Keratinocyte (primary cell): ENCODE measurements around the gene GSTO2. TPM values are rescaled to one million over a fixed set of nuclear protein-coding genes. Genes with fewer than 3 reads are reported as not detected.

Experiments
- DNase-seq: peaks from one replicate; pipeline ENCODE4 v3.0.0-alpha.2; 2011; ENCODE audit warnings: low read depth, missing footprints, low spot score
- FAIRE-seq: peaks from 2 replicates; lab custom pipeline; 2011; peaks lifted over from hg19 to GRCh38; lab: Jason Lieb, UNC
- H2AFZ ChIP-seq: 2 replicates; pipeline ENCODE4 v1.6.0; 2012; ENCODE audit warnings: low read length, control low read depth, inconsistent platforms; ENCODE audit not compliant: control insufficient read depth
- H3K27ac ChIP-seq: 2 replicates; pipeline ENCODE4 v1.5.1; 2011; ENCODE audit warnings: low read length; ENCODE audit not compliant: control insufficient read depth, insufficient read depth
- H3K27me3 ChIP-seq: 3 replicates; pipeline ENCODE4 v1.6.0; 2011; ENCODE audit warnings: low read length; ENCODE audit not compliant: control insufficient read depth, insufficient read depth; ENCODE audit errors: extremely low read depth
- H3K36me3 ChIP-seq, 2 experiments: 2 replicates in 1 of 2; 3 replicates in 1 of 2; pipeline ENCODE4 v1.5.1; 2011; ENCODE audit warnings: low read length in 2 of 2, mild to moderate bottlenecking in 1 of 2; ENCODE audit not compliant: control insufficient read depth in 2 of 2, insufficient read depth in 2 of 2; ENCODE audit errors: extremely low read depth in 1 of 2
- H3K4me1 ChIP-seq: 3 replicates; pipeline ENCODE4 v1.5.1; 2011; ENCODE audit warnings: low read length; ENCODE audit not compliant: control insufficient read depth, insufficient read depth; ENCODE audit errors: extremely low read depth
- H3K4me2 ChIP-seq: 3 replicates; pipeline ENCODE4 v1.6.0; 2011; ENCODE audit warnings: low read depth, low read length; ENCODE audit not compliant: control insufficient read depth, insufficient read depth; ENCODE audit errors: extremely low read depth
- H3K4me3 ChIP-seq, 3 experiments: fragments of 200-600 bp in 1 of 3; sonication (generic) in 1 of 3; 2 replicates in 2 of 3; 3 replicates in 1 of 3; pipeline ENCODE4 v1.5.1; 2011 to 2016; ENCODE audit warnings: low read length in 3 of 3, mild to moderate bottlenecking in 3 of 3, control low read depth in 2 of 3, inconsistent platforms in 1 of 3, low read depth in 1 of 3, mixed read lengths in 1 of 3, mixed run types in 1 of 3, moderate library complexity in 1 of 3; ENCODE audit not compliant: control insufficient read depth in 2 of 3, insufficient read depth in 2 of 3; ENCODE audit errors: extremely low read depth in 1 of 3
- H3K79me2 ChIP-seq: 2 replicates; pipeline ENCODE4 v1.6.0; 2012; ENCODE audit warnings: low read length; ENCODE audit not compliant: control insufficient read depth, insufficient read depth
- H3K9ac ChIP-seq: 3 replicates; pipeline ENCODE4 v1.6.0; 2011; ENCODE audit warnings: low read length; ENCODE audit not compliant: control insufficient read depth, insufficient read depth; ENCODE audit errors: extremely low read depth
- H3K9me1 ChIP-seq: 3 replicates; pipeline ENCODE4 v1.6.0; 2011; ENCODE audit warnings: low read length; ENCODE audit not compliant: control insufficient read depth, insufficient read depth; ENCODE audit errors: extremely low read depth
- H3K9me3 ChIP-seq: 2 replicates; pipeline ENCODE4 v1.5.1; 2012; ENCODE audit warnings: low read depth, low read length; ENCODE audit not compliant: control insufficient read depth
- H4K20me1 ChIP-seq: 3 replicates; pipeline ENCODE4 v1.6.0; 2011; ENCODE audit warnings: low read length; ENCODE audit not compliant: control insufficient read depth, insufficient read depth; ENCODE audit errors: extremely low read depth
- EZH2 ChIP-seq: IDR thresholded peaks from one replicate; pipeline ENCODE4 v1.6.1; 2012; ENCODE audit warnings: inconsistent platforms, mild to moderate bottlenecking, low read length, moderate library complexity
- dilution Hi-C: fragments of 300-500 bp; cut with MboI; formaldehyde crosslinking; loops from one replicate; pipeline ENCODE4 v1.7.0; 2020; ENCODE audit warnings: low sequenced_read_pairs; ENCODE audit not compliant: extremely low pct_ligation_motif_present
- polyA plus RNA-seq, 5 experiments: library from polyadenylated mRNA; depleted of rRNA in 3 of 5; stranded (reverse) in 3 of 5; stranded (forward) in 1 of 5; unstranded in 1 of 5; fragments of >200 nt; gene quantifications; 1 replicate in 1 of 5; 2 replicates in 3 of 5; 3 replicates in 1 of 5; pipeline versions ENCODE4 v1.2.1 to v1.2.3, GENCODE V29; 2011 to 2012; ENCODE audit warnings: missing spikeins in 2 of 5, low read depth in 1 of 5, low replicate concordance in 1 of 5
- TF ChIP-seq, protein P1 (sequence below), 3 experiments: IDR thresholded peaks in 1 of 3; conservative IDR thresholded peaks in 1 of 3; optimal IDR thresholded peaks in 1 of 3; 2 replicates in 2 of 3; 3 replicates in 1 of 3; pipeline versions ENCODE3 to v1.5.1; 2011; ENCODE audit warnings: low read length in 3 of 3, mild to moderate bottlenecking in 3 of 3, moderate library complexity in 2 of 3, control low read depth in 1 of 3, inconsistent platforms in 1 of 3; ENCODE audit not compliant: insufficient read depth in 2 of 3; ENCODE audit errors: extremely low read depth in 1 of 3

GSTO2 gene
- polyA plus RNA-seq, 1 donor (not counting 4 experiments of a cell fraction or from before 2014, with no cell fraction given): 56.9 TPM

DNA sequence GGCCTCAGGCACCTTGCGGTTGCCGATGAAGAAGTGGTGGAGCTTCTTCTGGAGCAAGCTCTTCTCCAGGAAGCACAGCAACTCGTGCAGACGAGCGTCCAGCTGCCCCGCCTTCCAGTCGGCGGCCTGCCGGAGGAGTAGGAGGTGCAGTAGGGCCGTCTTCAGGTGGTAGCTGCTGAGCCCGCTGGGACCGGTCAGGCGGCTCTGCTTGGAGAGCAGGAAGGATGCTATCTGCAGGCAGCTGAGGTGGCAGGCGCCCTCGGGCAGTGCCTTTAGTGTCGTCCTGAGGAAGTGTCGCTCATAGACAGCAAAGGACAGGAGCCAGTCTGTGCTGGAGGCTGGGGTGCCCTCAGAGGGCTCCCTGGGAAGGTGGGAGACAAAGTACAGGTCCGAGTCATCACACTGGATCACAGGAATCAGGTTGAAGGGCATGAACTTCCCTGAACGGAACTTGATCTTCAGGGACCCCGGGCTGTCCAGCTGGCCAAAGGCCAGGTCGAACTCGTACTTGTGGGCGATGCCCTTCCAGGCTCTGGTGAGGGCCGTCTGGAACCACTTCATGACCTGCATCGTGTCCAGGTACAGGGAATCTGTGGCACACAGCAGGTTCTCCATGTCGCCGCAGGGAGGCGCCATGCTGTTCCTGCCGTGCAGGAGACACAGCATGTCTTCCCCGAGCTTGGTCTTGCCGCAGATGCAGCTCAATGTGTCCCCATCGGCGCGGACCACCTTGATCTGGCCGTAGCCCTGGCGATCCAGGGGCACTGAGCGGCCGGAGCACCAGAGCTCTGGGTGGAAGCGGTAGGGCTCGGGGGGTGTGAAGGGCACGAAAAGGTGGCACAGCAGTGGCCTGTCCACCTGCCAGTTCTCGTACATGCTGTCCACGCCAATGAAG is 45.9 kb downstream of the GSTO2 start:
- DNase-seq (no peak), FAIRE-seq (no peak)
- dilution Hi-C loops: no loop called here
- Histone ChIP-seq H3K36me3 (peaks cover 21 to 34% of the 10 kb centered on the region in 2 experiments), H4K20me1 (peaks cover 12% of the 10 kb centered on the region), H2AFZ (no peak overlapping the region), H3K79me2 (peaks cover 69% of the 10 kb centered on the region), H3K9me1 (peaks cover 3% of the 10 kb centered on the region), H3K27ac (no peak overlapping the region), H3K9me3 (no peaks in the 10 kb centered on the region), H3K27me3 (no peaks in the 10 kb centered on the region), H3K4me3 (no peak overlapping the region), H3K4me2 (no peak overlapping the region), H3K9ac (no peak overlapping the region), H3K4me1 (peaks cover 32% of the 10 kb centered on the region)
- TF ChIP-seq, protein P1, sequence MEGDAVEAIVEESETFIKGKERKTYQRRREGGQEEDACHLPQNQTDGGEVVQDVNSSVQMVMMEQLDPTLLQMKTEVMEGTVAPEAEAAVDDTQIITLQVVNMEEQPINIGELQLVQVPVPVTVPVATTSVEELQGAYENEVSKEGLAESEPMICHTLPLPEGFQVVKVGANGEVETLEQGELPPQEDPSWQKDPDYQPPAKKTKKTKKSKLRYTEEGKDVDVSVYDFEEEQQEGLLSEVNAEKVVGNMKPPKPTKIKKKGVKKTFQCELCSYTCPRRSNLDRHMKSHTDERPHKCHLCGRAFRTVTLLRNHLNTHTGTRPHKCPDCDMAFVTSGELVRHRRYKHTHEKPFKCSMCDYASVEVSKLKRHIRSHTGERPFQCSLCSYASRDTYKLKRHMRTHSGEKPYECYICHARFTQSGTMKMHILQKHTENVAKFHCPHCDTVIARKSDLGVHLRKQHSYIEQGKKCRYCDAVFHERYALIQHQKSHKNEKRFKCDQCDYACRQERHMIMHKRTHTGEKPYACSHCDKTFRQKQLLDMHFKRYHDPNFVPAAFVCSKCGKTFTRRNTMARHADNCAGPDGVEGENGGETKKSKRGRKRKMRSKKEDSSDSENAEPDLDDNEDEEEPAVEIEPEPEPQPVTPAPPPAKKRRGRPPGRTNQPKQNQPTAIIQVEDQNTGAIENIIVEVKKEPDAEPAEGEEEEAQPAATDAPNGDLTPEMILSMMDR (optimal IDR thresholded peaks at IDR 0.05 in 1 of 3, IDR thresholded peaks at IDR 0.05 in 1 of 3, conservative IDR thresholded peaks at IDR 0.05 in 1 of 3; ENCODE audit: extremely low read depth in 1 of 3, insufficient read depth in 2 of 3, low read length in 3 of 3): no peak
- TF ChIP-seq EZH2: no peak

DNA sequence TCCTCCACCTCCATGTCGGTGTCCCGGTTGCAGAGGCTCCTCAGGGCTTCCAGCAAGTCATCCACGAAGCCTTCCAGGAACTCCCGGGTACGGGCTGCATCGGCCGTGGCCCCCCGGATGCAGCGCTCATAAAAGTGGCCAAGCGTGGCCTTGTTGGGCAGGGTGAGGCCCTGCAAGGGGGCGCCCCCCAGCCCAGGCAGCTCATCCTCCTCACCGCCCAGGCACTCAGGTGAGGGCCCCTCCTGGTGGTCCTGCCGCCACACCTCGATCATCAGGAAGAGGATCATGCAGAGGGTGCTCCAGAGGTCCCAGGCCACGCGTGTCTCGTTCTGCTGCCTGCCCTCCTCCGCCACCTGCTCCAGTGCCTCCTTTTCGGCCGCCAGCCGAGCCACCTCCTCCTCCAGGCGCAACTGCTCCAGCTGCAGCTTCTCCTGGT is 46.5 kb downstream of the GSTO2 start:
- dilution Hi-C loops: no loop called here
- no peak overlapping the region for H3K27ac ChIP-seq
- no peak for FAIRE-seq
- peaks cover 38% of the 10 kb centered on the region for H3K4me1 ChIP-seq
- DNase-seq: no peak
- H2AFZ ChIP-seq: no peak overlapping the region
- H3K9me3 ChIP-seq: no peaks in the 10 kb centered on the region
- H3K4me3 ChIP-seq: no peak overlapping the region
- no peak overlapping the region for H3K9ac ChIP-seq
- peaks cover 12% of the 10 kb centered on the region for H4K20me1 ChIP-seq
- H3K4me2 ChIP-seq: no peak overlapping the region
- peaks cover 75% of the 10 kb centered on the region for H3K79me2 ChIP-seq
- peaks cover 3% of the 10 kb centered on the region for H3K9me1 ChIP-seq
- H3K36me3 ChIP-seq: peaks cover 21 to 29% of the 10 kb centered on the region in 2 experiments
- TF ChIP-seq, protein P1 (optimal IDR thresholded peaks at IDR 0.05 in 1 of 3, IDR thresholded peaks at IDR 0.05 in 1 of 3, conservative IDR thresholded peaks at IDR 0.05 in 1 of 3; ENCODE audit: extremely low read depth in 1 of 3, insufficient read depth in 2 of 3, low read length in 3 of 3): no peak
- TF ChIP-seq EZH2: no peak
- H3K27me3 ChIP-seq: no peaks in the 10 kb centered on the region
